Dendritic cell treated with granulocyte-macrophage colony-stimulating factor and Interleukin-4, amounts not matched to agents 40 ng/mL and 50 ng/mL, for 4 days (primary cell): ENCODE data around the gene IQGAP2.
"Not testable (repeated sequence)": the region's sequence is repeated elsewhere in the genome, so short reads cannot be mapped to it uniquely, and the experiment has no call there.

Experiments
- H3K27ac Mint-ChIP-seq: one replicate; pipeline ENCODE4 v1.8.0; 2022; ENCODE audit warnings: mild to moderate bottlenecking, mixed read lengths
- H3K27me3 Mint-ChIP-seq: one replicate; pipeline ENCODE4 v1.8.0; 2022; ENCODE audit warnings: mild to moderate bottlenecking, mixed read lengths
- H3K36me3 Mint-ChIP-seq: one replicate; pipeline ENCODE4 v1.8.0; 2022; ENCODE audit warnings: low read depth, mixed read lengths
- H3K4me1 Mint-ChIP-seq: one replicate; pipeline ENCODE4 v1.8.0; 2022; ENCODE audit warnings: low read depth, mixed read lengths
- H3K4me3 Mint-ChIP-seq: one replicate; pipeline ENCODE4 v1.8.0; 2022; ENCODE audit warnings: mild to moderate bottlenecking, moderate library complexity, mixed read lengths
- H3K9me3 Mint-ChIP-seq: one replicate; pipeline ENCODE4 v1.8.0; 2022; ENCODE audit warnings: mixed read lengths
- intact Hi-C: fragments of 100-400 bp; cut with micrococcal nuclease; formaldehyde crosslinking; loops from one replicate; pipeline ENCODE4 v1.15.0; 2022

The IQGAP2 gene

DNA sequence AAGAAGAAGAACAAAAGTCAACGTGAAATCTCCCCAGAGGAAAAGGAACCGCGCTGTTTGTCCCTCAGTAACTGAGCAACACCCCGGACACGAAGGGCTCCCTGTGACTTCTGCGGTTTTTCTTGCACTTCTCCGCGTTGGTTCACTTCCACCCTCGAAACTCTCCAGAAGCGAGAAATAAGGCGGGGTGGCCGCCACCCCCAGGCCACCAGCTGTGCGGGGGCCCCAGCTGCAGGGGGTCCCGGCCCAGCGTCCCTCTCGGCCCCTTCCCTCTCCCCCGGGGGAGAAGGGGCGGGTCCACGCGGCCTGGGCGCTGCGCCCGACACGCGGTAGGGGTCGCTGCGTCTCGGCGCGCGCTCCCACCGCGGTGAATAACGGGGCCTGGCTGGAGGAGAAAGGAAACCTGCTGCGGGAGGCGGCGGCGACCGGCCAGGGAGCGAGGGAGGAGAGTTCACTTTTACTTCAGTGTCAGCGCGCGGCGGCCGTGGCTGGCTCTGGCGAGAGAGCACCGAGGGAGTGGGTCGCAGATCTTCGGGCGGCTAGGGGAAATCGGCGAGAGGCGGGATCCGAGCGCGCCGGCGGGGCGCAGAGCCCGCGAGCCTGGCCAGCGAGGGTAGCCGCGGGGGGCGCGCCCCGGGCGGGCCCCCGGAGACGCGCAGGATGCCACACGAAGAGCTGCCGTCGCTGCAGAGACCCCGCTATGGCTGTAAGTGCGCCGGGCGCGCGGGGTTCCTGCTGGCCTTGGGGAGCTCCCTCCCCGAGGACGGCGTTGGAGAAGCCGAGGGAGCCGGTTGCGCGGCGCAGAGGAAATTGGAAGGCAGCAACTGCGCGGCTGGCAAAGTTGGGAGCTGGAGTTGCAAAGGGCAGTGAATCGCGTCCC, at the start of gene IQGAP2:
Gene IQGAP2 (plus strand): TSS at position 400 of the 880 bp plus-strand sequence. CDS start 261 bp downstream, at position 661.
- peak within 1 kb of the TSS; percentile 91 for H3K4me3 Mint-ChIP-seq
- peaks cover 18% of the 10 kb centered on the region for H3K36me3 Mint-ChIP-seq
- no peaks in the 10 kb centered on the region for H3K9me3 Mint-ChIP-seq
- peaks cover 64% of the 10 kb centered on the region for H3K4me1 Mint-ChIP-seq
- intact Hi-C loops, result loop anchor here (1.0 to 10.0 kb wide), 5 partner anchors 108 to 888 kb away; partner anchors contain the start of genes CERT1 and POLK
- peak within 1 kb of the TSS; percentile 92 for H3K27ac Mint-ChIP-seq
- H3K27me3 Mint-ChIP-seq, result no peaks in the 10 kb centered on the region

GRCh38 chr5:76356887-76357286, 46.2 kb upstream of the IQGAP2 start:
- intact Hi-C loops, result no loop called here
- H3K27me3 Mint-ChIP-seq, result peaks cover 5% of the 10 kb centered on the region
- H3K4me3 Mint-ChIP-seq, result no peak overlapping the region
- peaks cover 32% of the 10 kb centered on the region for H3K4me1 Mint-ChIP-seq
- no peaks in the 10 kb centered on the region for H3K9me3 Mint-ChIP-seq
- no peaks in the 10 kb centered on the region for H3K36me3 Mint-ChIP-seq
- H3K27ac Mint-ChIP-seq, result no peak overlapping the region

- no peaks in the 10 kb centered on the region for H3K9me3 Mint-ChIP-seq
- H3K27ac Mint-ChIP-seq, result peak overlapping the region; percentile 3
- H3K4me3 Mint-ChIP-seq, result no peak overlapping the region
- intact Hi-C loops, result no loop called here
- peaks cover 36% of the 10 kb centered on the region for H3K4me1 Mint-ChIP-seq
- H3K36me3 Mint-ChIP-seq, result no peaks in the 10 kb centered on the region
- H3K27me3 Mint-ChIP-seq, result no peaks in the 10 kb centered on the region
Observed at GRCh38 chr5:76363352-76364225, 39.5 kb upstream of the IQGAP2 start.

GRCh38 chr5:76364226-76364589, 38.9 kb upstream of the IQGAP2 start:
- no peaks in the 10 kb centered on the region for H3K9me3 Mint-ChIP-seq

GRCh38 chr5:76365561-76365960, 37.5 kb upstream of the IQGAP2 start:
- Mint-ChIP-seq H3K9me3 (no peaks in the 10 kb centered on the region), H3K27me3 (no peaks in the 10 kb centered on the region), H3K4me3 (no peak overlapping the region), H3K27ac (no peak overlapping the region), H3K4me1 (peaks cover 24% of the 10 kb centered on the region), H3K36me3 (no peaks in the 10 kb centered on the region)
- intact Hi-C loops, result no loop called here

More at GRCh38 chr5:76364226-76364589, 38.9 kb upstream of the IQGAP2 start:
- H3K4me3 Mint-ChIP-seq, result no peak overlapping the region
- peaks cover 36% of the 10 kb centered on the region for H3K4me1 Mint-ChIP-seq
- no peak overlapping the region for H3K27ac Mint-ChIP-seq
- H3K36me3 Mint-ChIP-seq, result no peaks in the 10 kb centered on the region
- no peaks in the 10 kb centered on the region for H3K27me3 Mint-ChIP-seq
- intact Hi-C loops, result no loop called here

DNA sequence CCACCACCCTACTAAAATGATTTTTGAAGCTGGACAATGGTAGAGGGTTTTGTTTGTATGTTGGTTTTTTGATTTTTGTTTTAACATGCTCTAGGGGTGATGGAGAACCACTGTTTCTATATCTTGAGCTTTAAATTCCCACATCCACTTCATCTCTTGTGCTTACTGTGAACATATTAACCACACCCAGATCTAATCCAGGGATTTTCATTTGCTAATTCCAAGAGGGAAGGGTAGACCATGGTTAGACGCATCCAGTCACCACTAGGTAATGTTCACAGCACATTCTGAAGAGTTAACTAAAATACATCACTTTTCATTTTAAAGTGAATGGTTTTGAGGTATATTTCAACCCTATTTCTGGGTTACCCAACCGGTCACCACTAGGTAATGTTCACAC, 36.5 kb upstream of the IQGAP2 start:
- no peak overlapping the region for H3K4me3 Mint-ChIP-seq
- H3K27me3 Mint-ChIP-seq, result no peaks in the 10 kb centered on the region
- no peaks in the 10 kb centered on the region for H3K36me3 Mint-ChIP-seq
- peaks cover 16% of the 10 kb centered on the region for H3K4me1 Mint-ChIP-seq
- H3K27ac Mint-ChIP-seq, result no peak overlapping the region
- no peaks in the 10 kb centered on the region for H3K9me3 Mint-ChIP-seq
- intact Hi-C loops, result no loop called here

DNA sequence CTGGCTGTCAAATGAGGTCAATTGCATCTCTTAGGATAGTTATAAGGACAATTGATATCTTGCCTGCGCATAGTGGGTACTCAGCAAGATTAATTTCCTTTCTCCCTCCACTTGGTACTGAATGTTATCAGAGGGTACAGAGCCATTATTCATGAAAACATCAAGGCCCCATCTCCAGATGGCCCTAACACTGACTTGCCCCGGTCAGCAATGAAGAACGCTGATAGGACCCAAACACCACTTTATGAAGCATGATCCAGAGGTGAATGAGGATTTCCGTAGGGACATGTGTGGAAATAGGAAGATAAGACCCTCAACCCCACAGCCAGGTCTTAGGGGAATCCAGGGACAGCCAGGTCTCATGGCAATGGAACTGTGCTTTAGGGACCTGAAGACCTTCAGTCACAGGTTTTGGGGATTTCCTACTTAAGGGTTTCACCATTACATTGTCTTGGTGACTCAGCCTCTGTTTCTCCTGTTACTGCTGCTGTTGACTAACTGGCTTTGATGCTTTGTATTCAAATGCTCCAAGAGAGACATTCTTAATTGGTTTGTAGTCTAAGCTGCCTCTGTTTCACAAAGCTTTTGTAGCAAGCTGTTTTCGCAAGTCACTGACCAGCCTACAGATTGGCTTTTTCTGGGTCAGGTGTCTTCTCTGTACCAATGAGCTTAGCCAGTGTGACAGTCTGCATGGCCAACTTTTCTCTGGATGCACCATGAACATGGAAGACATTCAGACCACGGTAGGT, 35.3 kb upstream of the IQGAP2 start:
- Mint-ChIP-seq H3K4me3 (no peak overlapping the region), H3K36me3 (no peaks in the 10 kb centered on the region), H3K27ac (no peak overlapping the region), H3K4me1 (peaks cover 26% of the 10 kb centered on the region), H3K9me3 (no peaks in the 10 kb centered on the region), H3K27me3 (no peaks in the 10 kb centered on the region)
- intact Hi-C loops, result no loop called here

GRCh38 chr5:76368941-76369340, 34.1 kb upstream of the IQGAP2 start:
- Mint-ChIP-seq H3K9me3 (no peaks in the 10 kb centered on the region), H3K4me1 (peaks cover 28% of the 10 kb centered on the region), H3K27ac (no peak overlapping the region), H3K27me3 (no peaks in the 10 kb centered on the region), H3K4me3 (no peak overlapping the region), H3K36me3 (no peaks in the 10 kb centered on the region)
- intact Hi-C loops, result no loop called here

DNA sequence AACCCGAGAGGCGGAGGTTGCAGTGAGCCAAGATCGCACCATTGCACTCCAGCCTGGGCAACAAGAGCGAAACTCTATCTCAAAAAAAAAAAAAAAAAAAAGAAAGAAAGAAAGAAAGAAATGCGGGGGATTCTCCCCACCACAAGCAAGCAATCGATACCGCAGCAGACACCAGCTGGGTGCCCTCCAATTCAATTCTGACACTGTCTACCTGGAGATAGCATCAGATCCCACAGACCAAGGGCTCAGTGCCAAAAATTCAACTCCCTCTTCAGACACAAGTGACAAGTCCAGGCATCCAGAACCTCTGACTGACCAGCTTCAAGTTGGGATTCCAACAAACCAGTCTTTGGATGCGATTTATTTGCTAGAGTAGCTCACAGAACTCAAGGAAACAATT, 33.4 kb upstream of the IQGAP2 start:
- H3K27me3 Mint-ChIP-seq, H3K36me3 Mint-ChIP-seq, intact Hi-C loops, H3K27ac Mint-ChIP-seq, H3K9me3 Mint-ChIP-seq, H3K4me3 Mint-ChIP-seq: not testable (repeated sequence)
- H3K4me1 Mint-ChIP-seq, result peaks cover 28% of the 10 kb centered on the region

- H3K27me3 Mint-ChIP-seq, result no peaks in the 10 kb centered on the region
- H3K36me3 Mint-ChIP-seq, result no peaks in the 10 kb centered on the region
- intact Hi-C loops, result no loop called here
- H3K4me3 Mint-ChIP-seq, result no peak overlapping the region
- H3K9me3 Mint-ChIP-seq, result no peaks in the 10 kb centered on the region
- peaks cover 19% of the 10 kb centered on the region for H3K4me1 Mint-ChIP-seq
- H3K27ac Mint-ChIP-seq, result peak overlapping the region; percentile 31
Observed at GRCh38 chr5:76371960-76372322, 31.1 kb upstream of the IQGAP2 start.

GRCh38 chr5:76372323-76373054, 30.6 kb upstream of the IQGAP2 start:
- H3K27me3 Mint-ChIP-seq, result no peaks in the 10 kb centered on the region
- no peaks in the 10 kb centered on the region for H3K36me3 Mint-ChIP-seq

GRCh38 chr5:76376148-76376865, 26.8 kb upstream of the IQGAP2 start:
- intact Hi-C loops, result no loop called here
- H3K9me3 Mint-ChIP-seq, result no peaks in the 10 kb centered on the region
- H3K4me1 Mint-ChIP-seq, result peaks cover 25% of the 10 kb centered on the region
- no peaks in the 10 kb centered on the region for H3K36me3 Mint-ChIP-seq
- no peak overlapping the region for H3K4me3 Mint-ChIP-seq
- no peak overlapping the region for H3K27ac Mint-ChIP-seq
- H3K27me3 Mint-ChIP-seq, result no peaks in the 10 kb centered on the region

More at GRCh38 chr5:76372323-76373054, 30.6 kb upstream of the IQGAP2 start:
- Mint-ChIP-seq H3K9me3 (no peaks in the 10 kb centered on the region), H3K4me1 (peaks cover 19% of the 10 kb centered on the region), H3K4me3 (no peak overlapping the region), H3K27ac (peak overlapping the region; percentile 31)
- intact Hi-C loops, result no loop called here

GRCh38 chr5:76376866-76377230, 26.2 kb upstream of the IQGAP2 start:
- H3K36me3 Mint-ChIP-seq, result no peaks in the 10 kb centered on the region
- H3K27ac Mint-ChIP-seq, result no peak overlapping the region
- H3K9me3 Mint-ChIP-seq, result no peaks in the 10 kb centered on the region
- H3K4me3 Mint-ChIP-seq, result no peak overlapping the region
- no peaks in the 10 kb centered on the region for H3K27me3 Mint-ChIP-seq
- intact Hi-C loops, result no loop called here
- H3K4me1 Mint-ChIP-seq, result peaks cover 24% of the 10 kb centered on the region
